Measurements from ENCODE around the gene OR5D16. TPM values are rescaled to one million over a fixed set of nuclear protein-coding genes. Genes with fewer than 3 reads are reported as not detected.
"Not testable (repeated sequence)": the region's sequence is repeated elsewhere in the genome, so short reads cannot be mapped to it uniquely, and the experiment has no call there.

The OR5D16 gene
- total RNA-seq, 2 donors from 2014 or later, result not detected

DNA sequence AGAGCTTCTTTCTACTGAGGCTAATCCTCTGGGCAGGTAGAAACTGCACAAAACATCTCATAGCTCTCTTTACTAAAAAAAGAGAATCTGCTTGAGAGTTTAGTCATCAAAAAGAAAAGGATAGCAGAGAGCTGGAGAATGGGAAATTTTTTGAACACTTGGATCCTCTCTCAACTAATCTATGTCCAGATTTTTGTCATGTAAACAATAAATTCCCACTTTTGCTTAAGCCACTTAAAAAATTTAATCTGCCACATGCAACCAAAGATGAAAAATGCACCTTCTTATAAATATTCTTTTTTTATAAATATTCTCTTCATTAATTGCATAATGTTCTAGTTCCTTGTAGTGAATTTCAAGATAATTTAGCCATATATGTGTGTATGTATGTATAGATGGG lies 10.5 kb downstream of the OR5D16 start:
- Mint-ChIP-seq H3K27ac (no peak overlapping the region), H3K4me3 (no peak overlapping the region), H3K36me3 (ENCODE audit: low read depth) (no peaks in the 10 kb centered on the region), H3K27me3 (ENCODE audit: insufficient read depth) (no peaks in the 10 kb centered on the region), H3K4me1 (no peaks in the 10 kb centered on the region), H3K9me3 (peaks cover 72% of the 10 kb centered on the region)
- peaks cover 70% of the 10 kb centered on the region for H3K9me3 ChIP-seq (ENCODE audit: control insufficient read depth, low read length)
- H3K4me3 ChIP-seq (ENCODE audit: low read length), result no peak overlapping the region
- H3K27ac ChIP-seq (ENCODE audit: low read depth, low read length), result no peak overlapping the region
- no peak for DNase-seq
- H3K36me3 ChIP-seq (ENCODE audit: control insufficient read depth, insufficient read depth, low read length), result no peaks in the 10 kb centered on the region
- TF ChIP-seq, protein P1, sequence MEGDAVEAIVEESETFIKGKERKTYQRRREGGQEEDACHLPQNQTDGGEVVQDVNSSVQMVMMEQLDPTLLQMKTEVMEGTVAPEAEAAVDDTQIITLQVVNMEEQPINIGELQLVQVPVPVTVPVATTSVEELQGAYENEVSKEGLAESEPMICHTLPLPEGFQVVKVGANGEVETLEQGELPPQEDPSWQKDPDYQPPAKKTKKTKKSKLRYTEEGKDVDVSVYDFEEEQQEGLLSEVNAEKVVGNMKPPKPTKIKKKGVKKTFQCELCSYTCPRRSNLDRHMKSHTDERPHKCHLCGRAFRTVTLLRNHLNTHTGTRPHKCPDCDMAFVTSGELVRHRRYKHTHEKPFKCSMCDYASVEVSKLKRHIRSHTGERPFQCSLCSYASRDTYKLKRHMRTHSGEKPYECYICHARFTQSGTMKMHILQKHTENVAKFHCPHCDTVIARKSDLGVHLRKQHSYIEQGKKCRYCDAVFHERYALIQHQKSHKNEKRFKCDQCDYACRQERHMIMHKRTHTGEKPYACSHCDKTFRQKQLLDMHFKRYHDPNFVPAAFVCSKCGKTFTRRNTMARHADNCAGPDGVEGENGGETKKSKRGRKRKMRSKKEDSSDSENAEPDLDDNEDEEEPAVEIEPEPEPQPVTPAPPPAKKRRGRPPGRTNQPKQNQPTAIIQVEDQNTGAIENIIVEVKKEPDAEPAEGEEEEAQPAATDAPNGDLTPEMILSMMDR (conservative IDR thresholded peaks at IDR 0.05), result no peak
- H3K27me3 ChIP-seq (ENCODE audit: control insufficient read depth, insufficient read depth, low read length, poor library complexity, severe bottlenecking), result no peaks in the 10 kb centered on the region
- no peak overlapping the region for H3K9ac ChIP-seq (ENCODE audit: extremely low read depth, low read length, poor library complexity, severe bottlenecking)
- no peaks in the 10 kb centered on the region for H3K4me1 ChIP-seq (ENCODE audit: control insufficient read depth, insufficient read depth, low read length)

- TF ChIP-seq, protein P1 (conservative IDR thresholded peaks at IDR 0.05), result no peak
- no peaks in the 10 kb centered on the region for H3K4me1 ChIP-seq (ENCODE audit: control insufficient read depth, insufficient read depth, low read length)
- H3K9ac ChIP-seq (ENCODE audit: extremely low read depth, low read length, poor library complexity, severe bottlenecking), result no peak overlapping the region
- no peak for DNase-seq
- peaks cover 72% of the 10 kb centered on the region for H3K9me3 Mint-ChIP-seq
- H3K27me3 Mint-ChIP-seq (ENCODE audit: insufficient read depth), result no peaks in the 10 kb centered on the region
- no peaks in the 10 kb centered on the region for H3K36me3 Mint-ChIP-seq (ENCODE audit: low read depth)
- WGBS, 2 experiments (ENCODE audit: insufficient coverage in 1 of 2, insufficient read length in 1 of 2), result no CpG with 5 or more reads among the region's 1 CpG
- no peaks in the 10 kb centered on the region for H3K4me1 Mint-ChIP-seq
- H3K27me3 ChIP-seq (ENCODE audit: control insufficient read depth, insufficient read depth, low read length, poor library complexity, severe bottlenecking), result no peaks in the 10 kb centered on the region
- H3K4me3 Mint-ChIP-seq, result no peak overlapping the region
- no peak overlapping the region for H3K4me3 ChIP-seq (ENCODE audit: low read length)
- H3K27ac Mint-ChIP-seq, result no peak overlapping the region
- H3K27ac ChIP-seq (ENCODE audit: low read depth, low read length), result no peak overlapping the region
- peaks cover 69% of the 10 kb centered on the region for H3K9me3 ChIP-seq (ENCODE audit: control insufficient read depth, low read length)
- H3K36me3 ChIP-seq (ENCODE audit: control insufficient read depth, insufficient read depth, low read length), result no peaks in the 10 kb centered on the region
These were observed 13.6 kb downstream of the OR5D16 start for GRCh38 chr11:55852141-55852540.

DNA sequence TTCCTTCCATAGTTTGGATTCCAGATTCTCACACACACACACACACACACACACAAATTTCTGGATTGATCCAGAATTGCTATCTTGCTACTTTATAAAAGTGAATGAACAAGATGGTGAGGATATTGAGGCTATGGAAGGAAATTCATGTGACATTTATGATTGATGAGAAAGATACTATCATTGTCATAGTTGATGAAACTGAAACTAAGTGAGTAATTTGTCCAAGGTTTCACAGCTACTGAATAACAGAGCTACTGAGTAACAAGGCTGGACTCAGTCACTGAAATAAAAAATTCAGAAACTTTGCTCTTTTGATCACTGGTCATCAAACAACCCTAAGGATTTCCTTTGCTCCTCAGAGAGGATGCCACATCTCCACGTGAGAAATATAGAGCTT lies 16.2 kb downstream of the OR5D16 start:
- no peak overlapping the region for H3K9ac ChIP-seq (ENCODE audit: extremely low read depth, low read length, poor library complexity, severe bottlenecking)
- H3K4me3 ChIP-seq (ENCODE audit: low read length), result no peak overlapping the region
- Mint-ChIP-seq H3K4me3 (no peak overlapping the region), H3K36me3 (ENCODE audit: low read depth) (no peaks in the 10 kb centered on the region), H3K4me1 (no peaks in the 10 kb centered on the region), H3K9me3 (peaks cover 77% of the 10 kb centered on the region), H3K27me3 (ENCODE audit: insufficient read depth) (no peaks in the 10 kb centered on the region), H3K27ac (no peak overlapping the region)
- no peaks in the 10 kb centered on the region for H3K4me1 ChIP-seq (ENCODE audit: control insufficient read depth, insufficient read depth, low read length)
- H3K36me3 ChIP-seq (ENCODE audit: control insufficient read depth, insufficient read depth, low read length), result no peaks in the 10 kb centered on the region
- TF ChIP-seq, protein P1 (conservative IDR thresholded peaks at IDR 0.05), result no peak
- peaks cover 82% of the 10 kb centered on the region for H3K9me3 ChIP-seq (ENCODE audit: control insufficient read depth, low read length)
- H3K27me3 ChIP-seq (ENCODE audit: control insufficient read depth, insufficient read depth, low read length, poor library complexity, severe bottlenecking), result no peaks in the 10 kb centered on the region
- no peak for DNase-seq
- 14% methylated on average over 1 of the region's 1 CpG; no CpG with 5 or more reads in 1 of the 2 experiments for WGBS, 2 experiments (ENCODE audit: insufficient coverage in 1 of 2, insufficient read length in 1 of 2)
- H3K27ac ChIP-seq (ENCODE audit: low read depth, low read length), result no peak overlapping the region

DNA sequence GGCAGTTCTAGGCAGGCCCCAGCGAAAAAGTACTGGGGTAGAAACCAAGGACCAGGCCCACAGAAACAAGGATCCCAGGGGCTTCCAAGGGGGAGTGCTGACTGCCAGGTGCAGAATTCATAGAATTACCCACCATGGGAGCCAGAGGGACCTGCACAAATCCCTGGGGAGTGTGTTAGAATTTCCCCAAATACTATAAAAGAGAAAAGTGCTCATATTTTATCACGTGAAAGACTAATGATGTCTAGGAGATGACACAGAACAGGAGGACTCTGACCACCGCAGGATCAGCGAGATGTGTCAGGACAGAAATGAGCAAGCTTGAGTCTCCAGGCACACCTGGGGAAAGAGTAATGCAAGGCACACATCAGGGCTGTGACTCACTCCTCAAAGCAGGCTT lies 28.8 kb downstream of the OR5D16 start:
- H3K27ac ChIP-seq (ENCODE audit: low read depth, low read length); H3K4me1 ChIP-seq (ENCODE audit: control insufficient read depth, insufficient read depth, low read length); H3K4me3 Mint-ChIP-seq; H3K36me3 ChIP-seq (ENCODE audit: control insufficient read depth, insufficient read depth, low read length); H3K9ac ChIP-seq (ENCODE audit: extremely low read depth, low read length, poor library complexity, severe bottlenecking); H3K27ac Mint-ChIP-seq; H3K4me1 Mint-ChIP-seq; H3K4me3 ChIP-seq (ENCODE audit: low read length); H3K27me3 ChIP-seq (ENCODE audit: control insufficient read depth, insufficient read depth, low read length, poor library complexity, severe bottlenecking); H3K36me3 Mint-ChIP-seq (ENCODE audit: low read depth); DNase-seq; H3K27me3 Mint-ChIP-seq (ENCODE audit: insufficient read depth): not testable (repeated sequence)
- H3K9me3 ChIP-seq (ENCODE audit: control insufficient read depth, low read length), result peaks cover 18% of the 10 kb centered on the region
- 77 to 80% methylated on average over 1 to 4 of the region's 4 CpGs for WGBS, 2 experiments (ENCODE audit: insufficient coverage in 1 of 2, insufficient read length in 1 of 2)
- peaks cover 90% of the 10 kb centered on the region for H3K9me3 Mint-ChIP-seq

- H3K4me3 ChIP-seq (ENCODE audit: low read length); H3K9me3 ChIP-seq (ENCODE audit: control insufficient read depth, low read length); DNase-seq; H3K27me3 Mint-ChIP-seq (ENCODE audit: insufficient read depth); H3K27ac ChIP-seq (ENCODE audit: low read depth, low read length); H3K27ac Mint-ChIP-seq; H3K4me3 Mint-ChIP-seq; H3K27me3 ChIP-seq (ENCODE audit: control insufficient read depth, insufficient read depth, low read length, poor library complexity, severe bottlenecking); H3K4me1 ChIP-seq (ENCODE audit: control insufficient read depth, insufficient read depth, low read length); H3K36me3 ChIP-seq (ENCODE audit: control insufficient read depth, insufficient read depth, low read length); H3K9ac ChIP-seq (ENCODE audit: extremely low read depth, low read length, poor library complexity, severe bottlenecking); H3K4me1 Mint-ChIP-seq; H3K36me3 Mint-ChIP-seq (ENCODE audit: low read depth): not testable (repeated sequence)
- 94 to 95% methylated on average over 19 to 33 of the region's 33 CpGs for WGBS, 2 experiments (ENCODE audit: insufficient coverage in 1 of 2, insufficient read length in 1 of 2)
- peaks cover 74% of the 10 kb centered on the region for H3K9me3 Mint-ChIP-seq
These were observed 34.2 kb downstream of the OR5D16 start for GRCh38 chr11:55872731-55873130.

Measured in endodermal cell (in vitro differentiated cells).